Activated gamma-delta T cell (primary cell): ENCODE results near the gene CPLX3.

ENCODE experiments used
- DNase-seq: peaks from one replicate; lab custom pipeline; 2025; lab: John Stamatoyannopoulos, UW

Gene CPLX3

GRCh38 chr15:74802862-74803447 lies 23.5 kb upstream of the CPLX3 start:
- no peak for DNase-seq

DNA sequence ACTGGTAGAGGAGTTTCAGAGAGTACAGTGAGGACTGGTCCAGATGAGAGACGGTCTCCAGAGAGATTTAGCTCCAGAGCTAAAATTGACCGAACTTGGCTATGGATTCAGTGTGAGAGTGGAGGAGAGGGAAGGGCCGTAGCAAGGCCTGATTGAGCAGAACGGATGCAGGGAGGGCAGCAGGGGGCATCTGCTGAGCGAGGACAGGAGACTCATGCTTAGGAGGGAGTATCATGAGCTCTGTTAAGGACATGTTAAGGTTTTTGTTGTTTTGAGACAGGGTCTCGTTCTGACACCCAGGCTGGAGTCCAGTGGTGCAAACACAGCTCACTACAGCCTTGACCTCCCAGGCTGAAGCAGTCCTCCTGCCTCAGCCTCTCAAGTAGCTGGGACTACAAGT lies 21.5 kb upstream of the CPLX3 start:
- no peak for DNase-seq

DNA sequence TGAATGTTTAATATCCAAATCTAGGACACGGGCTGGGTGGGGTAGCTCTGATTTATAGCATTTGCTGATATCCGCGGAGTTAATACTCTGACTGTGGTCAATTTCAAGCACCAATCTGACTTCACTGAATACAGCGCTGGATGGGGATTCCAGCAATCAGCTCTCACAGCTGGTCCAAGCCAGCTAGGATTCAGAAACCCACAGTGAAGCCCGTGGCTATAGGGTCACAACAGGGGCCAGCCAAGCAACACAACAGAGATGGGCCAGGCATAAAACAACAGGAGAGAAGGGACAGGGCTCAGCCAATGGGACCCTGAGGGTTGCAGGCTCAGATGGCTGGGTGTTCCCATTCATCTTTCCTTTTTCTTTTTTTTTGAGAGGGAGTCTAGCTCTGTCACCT lies 19.1 kb upstream of the CPLX3 start:
- DNase-seq = no peak

DNA sequence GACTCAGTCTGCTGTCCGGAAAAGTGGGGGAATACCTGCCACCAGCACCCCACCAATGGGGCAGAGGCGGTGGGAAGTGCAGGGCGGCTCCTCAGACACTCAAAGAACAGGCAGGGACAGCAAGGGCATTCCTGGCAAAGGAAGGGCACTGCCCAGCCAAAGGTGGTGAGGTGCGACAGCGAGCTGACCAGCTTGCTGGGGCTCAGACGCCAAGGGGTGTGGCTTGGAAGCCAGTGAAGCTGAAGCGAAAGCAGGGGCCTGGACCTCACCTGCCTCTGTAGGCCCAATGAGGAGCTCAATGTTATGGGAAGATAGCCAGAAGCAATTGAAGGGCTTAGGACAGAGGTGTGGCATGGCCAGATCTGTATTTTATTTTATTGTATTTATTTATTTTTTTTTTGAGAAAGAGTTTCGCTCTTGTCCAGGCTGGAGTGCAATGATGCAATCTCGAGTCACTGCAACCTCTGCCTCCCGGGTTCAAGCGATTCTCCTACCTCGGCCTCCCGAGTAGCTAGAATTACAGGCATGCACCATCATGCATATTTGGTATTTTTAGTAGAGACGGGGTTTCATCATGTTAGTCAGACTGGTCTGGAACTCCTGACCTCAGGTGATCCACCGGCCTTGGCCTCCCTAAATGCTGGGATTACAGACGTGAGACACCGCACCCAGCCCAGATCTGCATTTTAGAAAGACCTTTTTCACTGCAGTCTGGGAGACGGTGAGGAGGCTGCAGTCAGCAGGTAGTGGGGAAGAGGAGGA lies 18.2 kb upstream of the CPLX3 start:
- no peak for DNase-seq

DNA sequence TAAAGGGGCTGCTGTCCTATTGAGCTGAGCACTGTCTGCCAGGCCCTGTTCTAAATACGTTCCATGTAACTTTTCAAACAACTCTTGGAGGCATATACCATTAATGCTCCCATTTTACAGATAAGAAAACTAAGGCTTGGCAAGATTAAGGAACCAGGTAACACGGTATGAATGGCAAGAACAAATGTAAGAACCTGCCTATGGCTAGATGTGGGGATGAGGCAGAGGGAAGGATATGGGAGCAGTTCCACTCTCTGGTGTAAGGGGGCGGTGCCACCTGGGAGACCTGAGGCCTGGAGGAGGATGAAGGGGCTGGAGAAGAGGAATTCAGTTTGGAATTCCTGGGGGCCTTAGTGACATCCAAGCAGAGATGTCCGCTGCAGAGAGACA lies 17.6 kb upstream of the CPLX3 start:
- no peak for DNase-seq

- no peak for DNase-seq
These were observed 17.2 kb upstream of the CPLX3 start for GRCh38 chr15:74809242-74809641.

- no peak for DNase-seq
These were observed 16.5 kb upstream of the CPLX3 start for GRCh38 chr15:74809956-74810355.

DNA sequence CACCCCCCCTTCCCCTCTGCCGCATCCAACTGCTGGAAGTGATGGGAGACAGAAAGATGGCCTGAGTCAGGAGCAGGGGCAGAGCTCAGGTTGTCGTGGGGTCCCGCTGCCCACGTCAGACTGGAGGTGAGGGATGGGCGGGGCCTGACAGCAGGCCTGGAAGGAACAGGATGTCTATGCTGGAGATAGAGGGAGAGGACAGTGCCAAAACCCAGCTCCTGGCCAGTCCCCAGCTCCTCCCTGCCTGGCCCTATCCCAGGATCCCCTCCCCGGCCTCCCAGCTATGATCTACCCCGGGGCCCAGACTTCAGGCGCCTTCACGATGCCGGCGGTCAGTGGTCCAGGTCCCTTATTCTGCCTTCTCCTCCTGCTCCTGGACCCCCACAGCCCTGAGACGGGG lies 13.9 kb upstream of the CPLX3 start, which contains the start of gene LMAN1L:
Gene LMAN1L, plus strand, starts transcription at position 303 of the 400 bp plus-strand sequence. Its CDS starts 20 bp downstream, at position 323.
- no peak for DNase-seq

- DNase-seq = no peak
These were observed 11.1 kb upstream of the CPLX3 start for GRCh38 chr15:74815121-74815934.

DNA sequence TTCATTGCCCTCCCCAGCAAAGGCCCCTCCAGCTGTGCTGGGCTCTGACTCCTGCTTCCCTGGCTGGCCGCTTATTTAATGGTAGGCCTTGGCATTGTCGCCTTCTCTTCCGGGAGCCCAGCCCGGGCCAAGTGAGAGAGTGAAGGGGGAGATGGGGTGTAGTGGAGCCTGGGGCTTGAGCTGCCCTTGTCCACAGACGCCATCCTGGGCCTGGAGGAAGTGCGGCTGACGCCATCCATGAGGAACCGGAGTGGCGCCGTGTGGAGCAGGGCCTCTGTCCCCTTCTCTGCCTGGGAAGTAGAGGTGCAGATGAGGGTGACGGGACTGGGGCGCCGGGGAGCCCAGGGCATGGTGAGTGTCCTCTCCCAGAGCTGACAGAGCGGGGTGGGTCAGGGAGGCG lies 10.5 kb upstream of the CPLX3 start:
- DNase-seq = no peak

DNA sequence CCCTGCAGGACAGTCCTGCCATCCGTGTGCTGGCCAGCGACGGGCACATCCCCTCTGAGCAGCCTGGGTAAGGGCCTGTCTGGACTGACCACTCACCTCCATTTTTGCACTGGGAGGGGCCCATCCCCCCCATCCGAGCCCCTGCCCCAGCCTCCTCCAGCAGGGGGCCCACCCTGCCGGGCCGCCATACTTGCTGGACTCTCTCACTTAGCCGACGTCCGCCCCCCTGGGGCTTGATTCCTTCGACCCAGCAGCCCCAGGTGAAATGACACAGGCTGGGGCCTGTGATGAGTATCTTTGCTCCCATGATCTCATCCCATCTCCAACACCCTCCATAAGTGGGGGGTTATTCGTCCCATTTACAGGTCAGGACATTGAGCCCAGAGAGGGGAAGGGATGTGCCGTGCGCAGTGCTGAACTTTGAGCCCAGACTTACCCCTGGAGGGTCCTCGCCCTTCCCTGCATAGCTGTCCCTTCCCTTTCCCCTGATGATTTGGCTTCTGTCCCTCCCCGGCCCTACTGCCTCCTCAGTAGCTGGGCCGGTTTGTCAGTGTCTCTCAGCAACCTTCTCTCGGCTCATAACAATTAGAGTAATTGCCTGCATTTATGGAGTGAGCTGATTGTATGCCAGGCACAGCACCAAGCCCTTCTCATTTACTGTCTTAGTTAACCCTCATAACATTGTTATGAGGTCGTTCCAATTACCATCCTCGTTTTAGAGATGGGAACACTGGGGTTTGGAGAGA lies 9.6 kb upstream of the CPLX3 start:
- DNase-seq = no peak

DNA sequence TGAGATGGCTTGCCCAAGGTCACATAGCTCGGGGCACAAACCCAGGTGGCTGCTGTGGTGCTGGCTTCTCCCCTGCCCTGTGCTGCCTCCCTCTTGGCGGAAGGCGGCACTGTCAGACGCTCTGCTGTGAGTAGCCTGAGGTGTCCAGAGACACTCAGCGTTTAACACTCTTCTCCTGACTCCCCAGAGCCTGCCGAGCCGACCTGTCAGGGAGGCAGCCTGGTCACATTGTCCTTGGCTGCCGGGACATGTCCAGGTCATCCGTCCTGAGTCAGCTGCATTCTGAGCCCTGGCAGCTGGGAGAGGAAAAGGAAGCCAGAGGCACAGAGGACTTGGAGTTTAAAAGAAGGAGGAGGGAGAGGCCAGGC lies 9.1 kb upstream of the CPLX3 start:
- no peak for DNase-seq

GRCh38 chr15:74820056-74820455 lies 6.4 kb upstream of the CPLX3 start:
- no peak for DNase-seq

DNA sequence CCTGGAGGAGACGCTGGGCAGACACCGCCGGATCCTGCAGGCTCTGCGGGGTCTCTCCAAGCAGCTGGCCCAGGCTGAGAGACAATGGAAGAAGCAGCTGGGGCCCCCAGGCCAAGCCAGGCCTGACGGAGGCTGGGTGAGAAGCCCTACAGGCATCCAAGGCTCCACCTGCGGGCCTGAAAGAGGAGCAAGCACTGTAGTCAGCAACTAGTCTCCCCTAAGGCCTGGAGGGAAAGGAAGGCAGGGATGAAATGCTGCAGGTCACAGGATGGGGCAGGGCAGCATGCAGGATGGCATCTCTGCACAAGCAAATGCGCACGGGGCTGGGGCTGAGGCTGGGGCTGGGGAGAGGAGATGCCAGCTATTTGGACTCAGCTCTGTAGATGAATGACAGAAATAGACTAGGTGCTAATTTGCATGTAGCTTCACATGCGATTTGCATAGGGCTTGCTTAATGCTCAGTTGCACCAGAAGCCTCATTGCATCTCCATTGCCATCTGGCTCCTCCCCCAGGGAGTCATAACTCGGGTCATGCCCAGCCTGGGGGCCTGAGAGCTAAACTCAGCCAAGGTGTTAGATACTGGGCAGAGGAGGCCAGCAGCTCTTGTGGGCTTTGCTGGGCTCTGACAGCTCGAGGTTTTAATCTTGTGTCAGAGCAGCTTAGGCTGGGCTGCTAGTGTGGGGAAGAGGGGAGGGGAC lies 5.2 kb upstream of the CPLX3 start:
- DNase-seq = no peak

DNA sequence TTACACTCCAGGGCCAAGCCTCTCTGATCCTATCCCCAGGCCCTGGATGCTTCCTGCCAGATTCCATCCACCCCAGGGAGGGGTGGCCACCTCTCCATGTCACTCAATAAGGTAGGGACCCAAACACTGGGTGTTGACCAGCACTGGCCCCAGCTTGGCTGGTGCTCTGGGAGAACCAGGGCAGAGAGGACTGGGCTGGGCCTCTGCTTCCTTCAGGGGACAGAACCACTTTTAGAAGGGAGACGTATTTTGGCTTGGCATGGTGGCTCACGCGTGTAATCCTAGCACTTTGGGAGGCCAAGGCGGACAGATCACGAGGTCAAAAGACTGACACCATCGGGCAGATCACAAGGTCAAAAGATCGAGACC lies 4.7 kb upstream of the CPLX3 start:
- no peak for DNase-seq

DNA sequence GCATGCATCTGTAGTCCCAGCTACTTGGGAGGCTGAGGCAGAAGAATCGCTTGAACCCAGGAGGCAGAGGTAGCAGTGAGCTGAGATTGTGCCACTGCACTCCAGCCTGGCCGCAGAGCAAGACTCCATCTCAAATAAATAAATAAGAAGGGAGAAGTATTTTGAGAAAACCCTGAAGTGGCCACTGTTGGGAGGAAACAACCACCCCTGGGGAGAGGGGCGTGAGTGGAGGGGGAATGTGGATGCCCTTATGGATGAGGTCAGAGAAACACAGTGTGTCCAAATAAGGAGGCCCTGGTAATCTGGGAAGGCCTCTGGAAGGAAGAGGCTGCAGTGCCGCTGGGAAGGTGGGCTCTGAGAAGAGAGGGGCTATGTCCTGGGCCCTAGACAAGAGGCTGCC lies 4.2 kb upstream of the CPLX3 start:
- no peak for DNase-seq

DNA sequence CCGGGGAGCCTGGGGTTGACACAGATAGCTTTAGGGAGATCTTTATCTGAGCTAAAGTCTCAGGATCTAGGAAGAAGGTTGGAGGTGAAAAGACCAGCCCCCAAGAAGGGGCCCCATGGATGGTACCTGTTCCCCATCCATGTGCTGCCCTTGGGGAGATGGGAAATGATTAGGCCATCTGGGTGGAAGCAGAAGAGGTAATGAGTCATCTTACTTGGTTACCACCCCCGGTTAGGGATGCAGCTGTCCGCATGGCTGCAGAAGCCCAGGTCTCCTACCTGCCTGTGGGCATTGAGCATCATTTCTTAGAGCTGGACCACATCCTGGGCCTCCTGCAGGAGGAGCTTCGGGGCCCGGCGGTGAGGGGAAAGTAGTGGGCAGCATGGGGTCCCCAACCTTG lies 3.1 kb upstream of the CPLX3 start:
- no peak for DNase-seq

DNA sequence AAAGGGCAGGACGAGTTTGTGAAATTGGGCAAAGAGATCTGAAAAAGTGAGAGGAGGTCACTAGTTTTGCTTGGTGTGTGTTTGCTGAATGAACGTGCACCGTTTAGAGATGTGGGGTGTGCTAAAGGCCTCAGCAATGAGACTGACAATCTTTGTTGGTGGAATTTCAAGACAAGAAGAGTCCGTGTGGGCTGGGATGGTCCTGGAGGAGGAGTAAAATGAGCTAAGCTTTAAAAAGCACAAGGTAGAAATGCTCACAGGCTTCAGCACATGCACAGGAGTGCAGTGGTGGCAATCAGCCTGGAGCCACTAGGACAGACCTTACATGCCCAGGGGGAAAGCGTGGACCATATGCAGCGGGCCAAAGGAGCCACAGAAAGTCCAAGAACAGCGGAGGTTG lies 1.5 kb upstream of the CPLX3 start:
- no peak for DNase-seq

DNA sequence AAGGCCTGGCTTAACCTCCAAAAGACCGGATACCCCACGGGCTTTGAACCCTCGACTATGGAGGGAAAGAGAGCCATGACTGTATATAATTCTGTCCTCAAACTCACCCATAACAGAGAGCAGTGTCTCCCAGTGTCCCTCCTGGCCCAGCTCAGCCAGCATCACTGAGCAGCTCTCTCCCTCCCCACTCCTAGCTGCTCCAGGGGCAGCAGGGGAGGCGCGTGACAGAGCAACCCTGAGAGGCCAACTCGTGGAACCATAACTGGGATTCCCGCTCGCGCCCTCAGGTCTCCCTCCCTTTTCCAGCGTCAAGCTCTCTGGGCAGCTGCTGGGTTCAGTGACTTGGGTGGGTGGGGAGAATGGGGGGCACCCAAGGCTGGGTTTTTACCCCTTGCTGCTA lies 561 bp upstream of the CPLX3 start:
- no peak for DNase-seq

DNA sequence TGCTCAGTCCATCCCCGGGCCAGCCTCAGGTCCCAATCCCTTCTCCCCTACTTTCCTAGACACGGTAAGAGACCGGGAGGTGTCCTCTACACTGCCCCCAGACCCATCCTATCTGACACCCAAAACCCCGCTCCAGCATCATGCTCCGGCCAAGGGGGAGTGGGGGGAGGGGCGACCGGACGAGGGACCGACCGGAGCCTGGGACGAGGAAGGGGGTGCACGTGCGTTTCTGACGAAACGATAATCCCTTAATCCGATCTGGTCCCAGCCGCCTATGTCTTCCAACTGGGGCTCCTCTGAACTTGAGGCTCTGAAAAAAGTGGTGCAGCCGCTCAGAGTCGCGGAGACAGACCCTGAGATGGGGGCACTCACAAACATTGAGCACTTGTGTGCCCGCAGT lies 494 bp downstream of the CPLX3 start:
- DNase-seq = no peak

- no peak for DNase-seq
These were observed 1.2 kb downstream of the CPLX3 start for GRCh38 chr15:74827614-74828013.

- no peak for DNase-seq
These were observed 2.4 kb downstream of the CPLX3 start for GRCh38 chr15:74828835-74829234.
